Activated naive CD8-positive, alpha-beta T cell treated with anti-CD3 and anti-CD28 coated beads for 36 hours (primary cell): Measurements from ENCODE around the gene CEACAM20. TPM values are rescaled to one million over a fixed set of nuclear protein-coding genes. Genes with fewer than 3 reads are reported as not detected.
A peak's percentile ranks its signal among the peaks of the same experiment; 100 is the strongest.

Experiments
- DNase-seq: peaks from one replicate; pipeline ENCODE4 v3.0.0; 2021
- H3K27ac Mint-ChIP-seq: one replicate; pipeline ENCODE4 v1.8.0; 2022; ENCODE audit warnings: mild to moderate bottlenecking, moderate library complexity, mixed read lengths
- H3K27me3 Mint-ChIP-seq: one replicate; pipeline ENCODE4 v1.8.0; 2022; ENCODE audit warnings: mild to moderate bottlenecking, mixed read lengths
- H3K36me3 Mint-ChIP-seq: one replicate; pipeline ENCODE4 v1.8.0; 2021; ENCODE audit warnings: mild to moderate bottlenecking, mixed read lengths
- H3K4me1 Mint-ChIP-seq: one replicate; pipeline ENCODE4 v1.8.0; 2021; ENCODE audit warnings: mixed read lengths
- H3K4me3 Mint-ChIP-seq: one replicate; pipeline ENCODE4 v1.8.0; 2022; ENCODE audit warnings: mild to moderate bottlenecking, moderate library complexity, mixed read lengths
- H3K9me3 Mint-ChIP-seq: one replicate; pipeline ENCODE4 v1.8.0; 2022; ENCODE audit warnings: mixed read lengths
- total RNA-seq, 2 experiments: library from RNA; stranded (reverse); gene quantifications; one replicate each; pipeline ENCODE4 v1.2.3, GENCODE V29; 2021

Gene CEACAM20
- total RNA-seq, 2 experiments from 2014 or later, result not detected

- Mint-ChIP-seq H3K4me1 (no peaks in the 10 kb centered on the region), H3K4me3 (no peak overlapping the region), H3K9me3 (peaks cover 12% of the 10 kb centered on the region), H3K27ac (no peak overlapping the region), H3K36me3 (no peaks in the 10 kb centered on the region), H3K27me3 (peaks cover 28% of the 10 kb centered on the region)
- no peak for DNase-seq
Observed at GRCh38 chr19:44530777-44531176, 1.3 kb upstream of the CEACAM20 start.

DNA sequence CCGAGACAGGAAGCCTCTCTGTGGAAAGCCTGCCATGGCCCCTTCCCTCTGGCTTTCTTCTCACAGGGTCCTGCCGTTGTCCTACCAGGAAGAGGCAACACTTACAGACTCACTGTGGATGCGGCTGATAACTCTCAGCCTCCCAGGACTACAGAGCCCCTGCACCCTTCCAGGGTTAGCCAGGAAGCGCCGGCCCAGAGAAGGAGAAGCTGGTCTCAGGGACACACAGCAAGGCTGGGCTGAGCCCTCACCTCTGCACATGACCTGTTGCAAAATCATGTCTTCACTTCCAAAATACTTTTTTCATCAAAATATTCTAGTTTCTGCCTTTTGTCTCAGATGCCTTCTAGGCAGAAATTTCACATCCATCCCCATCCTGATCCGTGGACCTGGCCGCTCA is 1.9 kb downstream of the CEACAM20 start:
- H3K27ac Mint-ChIP-seq, result no peak overlapping the region

GRCh38 chr19:44525721-44526430 is 3.6 kb downstream of the CEACAM20 start:
- peaks cover 14% of the 10 kb centered on the region for H3K27me3 Mint-ChIP-seq
- no peaks in the 10 kb centered on the region for H3K36me3 Mint-ChIP-seq
- H3K4me1 Mint-ChIP-seq, result no peaks in the 10 kb centered on the region
- no peak overlapping the region for H3K27ac Mint-ChIP-seq
- no peak for DNase-seq
- H3K4me3 Mint-ChIP-seq, result no peak overlapping the region
- no peaks in the 10 kb centered on the region for H3K9me3 Mint-ChIP-seq

More for the DNA sequence above, 1.9 kb downstream of the CEACAM20 start:
- Mint-ChIP-seq H3K27me3 (peaks cover 22% of the 10 kb centered on the region), H3K9me3 (no peaks in the 10 kb centered on the region), H3K4me1 (no peaks in the 10 kb centered on the region), H3K36me3 (no peaks in the 10 kb centered on the region), H3K4me3 (no peak overlapping the region)
- DNase-seq, result no peak

DNA sequence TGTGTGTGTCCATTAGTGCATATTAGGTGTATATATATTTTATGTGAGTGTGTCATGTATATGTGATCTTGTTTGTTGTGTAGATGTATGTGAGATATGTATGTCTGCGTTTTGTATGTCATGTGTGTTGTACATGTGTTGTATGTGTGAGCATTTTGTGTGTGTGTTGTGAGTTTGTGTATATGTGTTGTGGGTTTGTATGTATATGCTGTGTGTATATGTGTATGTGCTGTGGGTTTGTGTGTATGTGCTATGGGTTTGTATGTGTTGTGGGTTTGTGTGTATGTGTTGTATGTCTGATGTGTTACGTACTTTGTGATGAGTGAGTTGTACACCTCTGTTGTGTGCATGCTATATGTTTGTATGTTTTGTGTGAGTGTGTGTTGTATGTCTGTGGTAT is 8.1 kb downstream of the CEACAM20 start:
- Mint-ChIP-seq H3K36me3 (no peaks in the 10 kb centered on the region), H3K9me3 (peaks cover 1% of the 10 kb centered on the region), H3K4me3 (no peak overlapping the region), H3K4me1 (no peaks in the 10 kb centered on the region), H3K27ac (no peak overlapping the region), H3K27me3 (peaks cover 3% of the 10 kb centered on the region)
- DNase-seq, result no peak

DNA sequence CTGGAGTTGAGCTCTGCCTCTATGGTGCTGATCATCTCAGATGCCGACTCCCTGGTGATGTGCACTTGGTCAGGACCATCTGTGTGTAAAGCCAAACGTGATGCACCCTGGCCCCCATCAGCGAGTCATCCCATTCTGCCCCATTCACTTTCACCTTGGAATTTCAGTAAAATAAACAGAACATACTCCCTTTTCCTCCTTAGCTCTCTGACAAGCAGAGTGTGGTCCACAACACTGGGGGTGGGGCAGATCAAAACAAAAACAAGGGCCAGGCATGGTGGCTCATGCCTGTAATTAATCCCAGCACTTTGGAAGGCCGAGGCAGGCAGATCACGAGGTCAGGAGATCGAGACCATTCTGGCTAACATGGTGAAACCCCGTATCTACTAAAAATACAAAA is 12.3 kb downstream of the CEACAM20 start:
- Mint-ChIP-seq H3K36me3 (no peaks in the 10 kb centered on the region), H3K4me1 (no peaks in the 10 kb centered on the region), H3K9me3 (peaks cover 4% of the 10 kb centered on the region), H3K4me3 (no peak overlapping the region), H3K27ac (no peak overlapping the region), H3K27me3 (peaks cover 7% of the 10 kb centered on the region)
- no peak for DNase-seq

DNA sequence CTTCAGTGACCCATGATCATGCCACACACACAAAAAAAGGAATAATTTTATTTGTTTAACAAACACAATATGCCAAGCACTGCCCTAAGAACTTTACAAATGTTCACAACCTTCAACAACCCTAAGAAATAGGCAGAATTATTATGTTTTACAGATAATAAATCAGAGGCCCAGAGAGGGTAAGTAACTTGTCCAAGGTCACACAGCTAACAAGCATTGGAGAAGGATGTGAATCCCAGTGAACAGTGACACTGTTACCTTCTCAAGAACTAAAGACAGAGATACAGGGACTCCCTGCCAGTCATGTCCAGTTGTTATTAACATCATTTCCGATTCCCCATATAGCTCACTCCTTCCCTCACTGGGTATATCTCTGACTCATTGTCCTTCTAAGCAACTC is 13.6 kb downstream of the CEACAM20 start:
- Mint-ChIP-seq H3K36me3 (no peaks in the 10 kb centered on the region), H3K27ac (no peak overlapping the region), H3K9me3 (peaks cover 4% of the 10 kb centered on the region), H3K4me3 (no peak overlapping the region), H3K4me1 (no peaks in the 10 kb centered on the region), H3K27me3 (peaks cover 7% of the 10 kb centered on the region)
- DNase-seq, result no peak

- DNase-seq, result no peak
- Mint-ChIP-seq H3K27me3 (peaks cover 15% of the 10 kb centered on the region), H3K9me3 (peaks cover 11% of the 10 kb centered on the region), H3K4me3 (no peak overlapping the region), H3K27ac (no peak overlapping the region), H3K36me3 (no peaks in the 10 kb centered on the region), H3K4me1 (no peaks in the 10 kb centered on the region)
Observed at GRCh38 chr19:44515031-44515430, 14.4 kb downstream of the CEACAM20 start.

- H3K27me3 Mint-ChIP-seq, result peaks cover 33% of the 10 kb centered on the region
- no peaks in the 10 kb centered on the region for H3K4me1 Mint-ChIP-seq
- peaks cover 24% of the 10 kb centered on the region for H3K9me3 Mint-ChIP-seq
Observed at GRCh38 chr19:44512326-44513298, 16.9 kb downstream of the CEACAM20 start.

GRCh38 chr19:44509478-44509877 is 20.0 kb downstream of the CEACAM20 start:
- H3K4me3 Mint-ChIP-seq, result no peak overlapping the region
- H3K27me3 Mint-ChIP-seq, result peaks cover 62% of the 10 kb centered on the region
- peaks cover 29% of the 10 kb centered on the region for H3K9me3 Mint-ChIP-seq

More at GRCh38 chr19:44512326-44513298, 16.9 kb downstream of the CEACAM20 start:
- no peak overlapping the region for H3K27ac Mint-ChIP-seq
- DNase-seq, result peak; percentile 24
- peaks cover 5% of the 10 kb centered on the region for H3K36me3 Mint-ChIP-seq
- no peak overlapping the region for H3K4me3 Mint-ChIP-seq

DNA sequence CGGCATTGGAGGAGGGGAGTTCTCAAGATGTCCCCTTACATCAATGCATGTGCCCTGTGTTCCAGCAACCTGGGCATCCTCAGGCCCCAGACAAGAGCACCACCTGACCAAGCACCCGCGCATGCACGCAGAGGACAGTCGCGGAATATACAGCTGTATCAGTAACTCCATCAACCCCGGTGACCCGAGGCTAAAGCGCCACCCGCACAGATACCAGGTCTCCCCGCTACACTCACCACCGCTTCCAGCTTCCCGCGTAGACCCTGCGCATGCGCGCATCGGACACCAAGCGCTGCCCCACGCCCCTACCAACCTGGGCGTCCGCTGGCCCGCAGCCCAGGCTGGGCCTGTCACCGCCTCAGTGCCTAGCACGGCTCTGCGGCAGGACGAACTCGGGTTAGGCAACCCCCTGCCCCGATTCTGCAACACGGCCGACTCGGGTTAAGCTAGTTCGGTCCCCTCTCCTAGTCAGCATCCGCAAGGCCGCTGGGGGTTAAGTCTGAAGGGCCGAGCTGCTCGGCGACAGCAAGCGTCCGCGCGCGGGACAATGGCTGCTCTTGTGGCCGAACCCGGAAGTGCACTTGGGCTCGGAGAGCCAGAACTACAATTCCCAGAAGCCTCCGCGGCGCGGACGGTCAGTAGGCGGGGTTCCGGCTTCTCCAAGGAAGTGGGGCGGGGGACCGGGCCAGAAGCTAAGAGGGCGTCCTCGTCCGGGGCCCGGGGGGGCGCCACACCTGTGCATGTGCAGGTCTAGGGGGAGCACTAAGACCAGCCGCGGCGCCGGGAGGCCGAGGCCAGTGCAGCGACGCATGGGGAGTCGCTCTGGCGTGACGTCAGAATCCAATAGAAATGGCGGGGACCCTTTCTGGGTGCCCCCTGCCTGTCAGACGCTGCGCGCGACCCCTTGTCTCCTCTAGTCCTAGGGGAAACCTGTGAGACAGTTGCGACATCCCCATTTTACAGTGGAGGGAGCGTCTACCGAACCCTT is 29.2 kb downstream of the CEACAM20 start, which contains the start of gene ZNF180:
ZNF180 (minus strand) TSS at position 561 of the 988 bp plus-strand sequence. CDS start 3,188 bp downstream, outside the sequence.
- Mint-ChIP-seq H3K4me1 (peaks cover 23% of the 10 kb centered on the region), H3K27ac (peak within 1 kb of the TSS; percentile 90), H3K4me3 (peak within 1 kb of the TSS; percentile 96), H3K9me3 (peaks cover 50% of the 10 kb centered on the region), H3K27me3 (peaks cover 13% of the 10 kb centered on the region), H3K36me3 (peaks cover 56% of the 10 kb centered on the region)
- peak; percentile 96 for DNase-seq

More at GRCh38 chr19:44509478-44509877, 20.0 kb downstream of the CEACAM20 start:
- peaks cover 11% of the 10 kb centered on the region for H3K36me3 Mint-ChIP-seq
- no peak for DNase-seq
- H3K27ac Mint-ChIP-seq, result no peak overlapping the region
- H3K4me1 Mint-ChIP-seq, result peaks cover under 1% of the 10 kb centered on the region

DNA sequence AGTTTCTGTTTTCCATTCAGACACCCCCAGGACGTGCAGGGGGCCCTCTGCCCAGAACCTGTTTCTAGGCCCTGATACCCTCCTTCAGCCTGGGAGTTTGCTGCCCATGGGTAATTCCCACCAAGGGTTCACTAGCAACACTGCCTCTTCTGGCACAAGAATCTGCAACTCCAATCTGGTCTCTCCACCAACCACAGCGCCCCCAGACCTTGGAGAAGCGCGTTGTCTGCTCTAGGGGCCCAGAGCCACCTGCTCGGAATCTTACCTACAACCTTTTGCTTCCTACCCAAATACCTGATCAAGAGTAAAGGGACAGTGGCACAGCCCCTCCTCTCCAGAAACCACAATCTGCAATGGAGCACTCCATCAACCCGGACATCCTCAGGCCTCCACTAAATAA is 29.9 kb downstream of the CEACAM20 start:
- peaks cover 23% of the 10 kb centered on the region for H3K4me1 Mint-ChIP-seq
- peaks cover 55% of the 10 kb centered on the region for H3K9me3 Mint-ChIP-seq
- peaks cover 6% of the 10 kb centered on the region for H3K27me3 Mint-ChIP-seq
- peak overlapping the region; percentile 96 for H3K4me3 Mint-ChIP-seq
- peak overlapping the region; percentile 90 for H3K27ac Mint-ChIP-seq
- DNase-seq, result peak; percentile 17
- H3K36me3 Mint-ChIP-seq, result peaks cover 63% of the 10 kb centered on the region

- Mint-ChIP-seq H3K27ac (no peak overlapping the region), H3K9me3 (peaks cover 60% of the 10 kb centered on the region), H3K36me3 (peaks cover 69% of the 10 kb centered on the region), H3K4me3 (peak overlapping the region; percentile 96), H3K4me1 (peaks cover 22% of the 10 kb centered on the region), H3K27me3 (peaks cover under 1% of the 10 kb centered on the region)
- no peak for DNase-seq
Observed at GRCh38 chr19:44498988-44499387, 30.5 kb downstream of the CEACAM20 start.

DNA sequence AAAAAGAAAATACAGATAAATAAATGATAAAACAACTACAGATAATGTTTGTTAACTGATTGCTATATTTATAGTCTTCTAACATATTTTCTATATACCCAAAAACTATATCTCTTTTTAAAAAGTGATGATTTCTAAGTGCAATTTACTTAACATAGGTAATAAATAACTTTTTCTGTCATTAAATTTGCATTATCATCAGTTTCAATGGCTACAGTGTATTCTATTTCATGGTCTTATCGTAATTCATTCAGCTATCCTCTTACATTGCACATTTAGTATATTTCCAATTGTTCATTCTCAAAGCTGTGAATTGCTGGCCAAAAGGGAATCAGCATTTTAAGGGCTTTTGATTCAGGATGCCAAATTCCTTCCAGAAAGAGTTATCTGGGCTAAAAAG is 32.8 kb downstream of the CEACAM20 start:
- Mint-ChIP-seq H3K4me1 (peaks cover 22% of the 10 kb centered on the region), H3K9me3 (peaks cover 67% of the 10 kb centered on the region)

More for the DNA sequence above, 32.8 kb downstream of the CEACAM20 start:
- Mint-ChIP-seq H3K36me3 (peaks cover 89% of the 10 kb centered on the region), H3K4me3 (no peak overlapping the region), H3K27ac (no peak overlapping the region), H3K27me3 (no peaks in the 10 kb centered on the region)
- no peak for DNase-seq
